GM23338 (cell line): Measurements from ENCODE around the gene DDR2. TPM values are rescaled to one million over a fixed set of nuclear protein-coding genes. Genes with fewer than 3 reads are reported as not detected.

Experiments
- ATAC-seq: fragments of 200-7000 bp; cut with Tn5 transposase; 3 replicates; pipeline ENCODE4 v1.9.1; 2020
- DNase-seq: peaks from one replicate; pipeline ENCODE4 v3.0.0-alpha.2; 2015; ENCODE audit warnings: low spot score
- H2AFZ ChIP-seq: fragments of 200-600 bp; sonication (generic); 2 replicates; pipeline ENCODE4 v1.8.0; 2016; ENCODE audit warnings: antibody characterized with exemption, mild to moderate bottlenecking, moderate library complexity
- H3F3A ChIP-seq: fragments of 200-600 bp; sonication (generic); replicated peaks from 2 replicates; pipeline ENCODE4 v1.8.0; 2017; ENCODE audit warnings: antibody characterized with exemption, mixed run types, low read depth
- H3K27ac ChIP-seq: fragments of 200-600 bp; sonication (generic); 2 replicates; pipeline ENCODE4 v1.6.1; 2016; ENCODE audit warnings: low read depth
- H3K27me3 ChIP-seq: fragments of 200-600 bp; sonication (generic); 2 replicates; pipeline ENCODE4 v1.8.0; 2016; ENCODE audit warnings: mild to moderate bottlenecking, mixed run types, moderate library complexity; ENCODE audit not compliant: insufficient read depth
- H3K36me3 ChIP-seq: fragments of 200-600 bp; sonication (generic); 2 replicates; pipeline ENCODE4 v1.8.0; 2016; ENCODE audit warnings: mild to moderate bottlenecking; ENCODE audit not compliant: insufficient read depth
- H3K4me1 ChIP-seq: fragments of 200-600 bp; sonication (generic); 2 replicates; pipeline ENCODE4 v1.8.0; 2016; ENCODE audit warnings: mild to moderate bottlenecking, moderate library complexity; ENCODE audit not compliant: insufficient read depth
- H3K4me2 ChIP-seq: fragments of 200-600 bp; sonication (generic); 2 replicates; pipeline ENCODE4 v1.7.1; 2017; ENCODE audit warnings: mixed run types
- H3K4me3 ChIP-seq: fragments of 200-600 bp; sonication (generic); 2 replicates; pipeline ENCODE4 v1.6.1; 2016; ENCODE audit warnings: mixed run types
- H3K79me2 ChIP-seq: fragments of 200-600 bp; sonication (generic); replicated peaks from 2 replicates; pipeline ENCODE4 v1.8.0; 2017; ENCODE audit warnings: mild to moderate bottlenecking; ENCODE audit not compliant: insufficient read depth
- H3K9me2 ChIP-seq: fragments of 200-600 bp; sonication (generic); 2 replicates; pipeline ENCODE4 v1.8.0; 2017; ENCODE audit not compliant: insufficient read depth
- H4K20me1 ChIP-seq: fragments of 200-600 bp; sonication (generic); replicated peaks from 2 replicates; pipeline ENCODE4 v1.8.0; 2017; ENCODE audit warnings: mild to moderate bottlenecking; ENCODE audit not compliant: insufficient read depth
- H3K27ac Mint-ChIP-seq: 2 replicates; pipeline ENCODE4 v1.8.0; 2020; ENCODE audit warnings: inconsistent platforms, mild to moderate bottlenecking, moderate library complexity, mixed read lengths
- H3K27me3 Mint-ChIP-seq: 3 replicates; pipeline ENCODE4 v1.8.0; 2022; ENCODE audit warnings: low read depth, mild to moderate bottlenecking, moderate library complexity, mixed read lengths, inconsistent platforms; ENCODE audit not compliant: insufficient read depth, poor library complexity
- H3K36me3 Mint-ChIP-seq: 3 replicates; pipeline ENCODE4 v1.8.0; 2021; ENCODE audit warnings: low read depth, mild to moderate bottlenecking, inconsistent platforms, moderate library complexity, mixed read lengths
- H3K4me1 Mint-ChIP-seq: 3 replicates; pipeline ENCODE4 v1.8.0; 2020; ENCODE audit warnings: mild to moderate bottlenecking, inconsistent platforms, mixed read lengths
- H3K4me3 Mint-ChIP-seq: 3 replicates; pipeline ENCODE4 v1.8.0; 2021; ENCODE audit warnings: moderate library complexity, mild to moderate bottlenecking, inconsistent platforms, mixed read lengths
- H3K9me3 Mint-ChIP-seq: 3 replicates; pipeline ENCODE4 v1.8.0; 2020; ENCODE audit warnings: moderate library complexity, mild to moderate bottlenecking, inconsistent platforms, mixed read lengths
- CREB1 ChIP-seq: fragments of 250-450 bp; sonication (Bioruptor Pico); IDR thresholded peaks from 2 replicates; pipeline ENCODE4 v1.5.0; 2020; ENCODE audit warnings: low read depth, mild to moderate bottlenecking, moderate library complexity
- ETS1 ChIP-seq: IDR thresholded peaks from 2 replicates; pipeline ENCODE4 v1.6.1; 2016; ENCODE audit warnings: antibody characterized with exemption
- EZH2 ChIP-seq: fragments of 200-600 bp; sonication (generic); IDR thresholded peaks from one replicate; pipeline ENCODE4 v1.8.0; 2017; ENCODE audit warnings: antibody characterized with exemption, mild to moderate bottlenecking, low read depth; ENCODE audit not compliant: unreplicated experiment
- EZH2phosphoT487 ChIP-seq: fragments of 200-600 bp; sonication (generic); IDR thresholded peaks from one replicate; pipeline ENCODE4 v1.8.1; 2018; ENCODE audit warnings: antibody characterized with exemption; ENCODE audit not compliant: unreplicated experiment
- JUNB ChIP-seq: IDR thresholded peaks from one replicate; pipeline ENCODE4 v1.6.1; 2016; ENCODE audit warnings: antibody characterized with exemption; ENCODE audit not compliant: unreplicated experiment
- NANOG ChIP-seq: IDR thresholded peaks from 2 replicates; pipeline ENCODE4 v1.6.1; 2016; ENCODE audit warnings: antibody characterized with exemption, borderline replicate concordance
- POLR2AphosphoS5 ChIP-seq: IDR thresholded peaks from 2 replicates; pipeline ENCODE4 v1.6.1; 2016; ENCODE audit warnings: antibody characterized with exemption, low read depth
- STAT1 ChIP-seq: IDR thresholded peaks from one replicate; pipeline ENCODE4 v1.6.1; 2016; ENCODE audit warnings: antibody characterized with exemption; ENCODE audit not compliant: unreplicated experiment
- ZNF114 ChIP-seq: fragments of 250-450 bp; sonication (Bioruptor Pico); IDR thresholded peaks from 2 replicates; pipeline ENCODE4 v1.5.0; 2020; ENCODE audit warnings: mild to moderate bottlenecking, moderate library complexity
- ZNF331 ChIP-seq: fragments of 250-450 bp; sonication (Bioruptor Pico); IDR thresholded peaks from 2 replicates; pipeline ENCODE4 v1.5.0; 2020; ENCODE audit warnings: low read depth, mild to moderate bottlenecking, moderate library complexity
- polyA plus RNA-seq: library from polyadenylated mRNA; unstranded; fragments of >200 nt; fragmentation: Nextera tagmentation; extraction: Ambion mirVana; gene quantifications from 2 replicates; pipeline ENCODE4 v1.2.1, GENCODE V29; 2016
- total RNA-seq: library from RNA; depleted of rRNA; stranded (reverse); fragments of >200 nt; shearing (Covaris generic); gene quantifications from 2 replicates; pipeline ENCODE4 v1.2.3, GENCODE V29; 2014
- TF ChIP-seq, protein P1 (sequence below): IDR thresholded peaks from one replicate; pipeline ENCODE4 v1.6.1; 2018; ENCODE audit warnings: antibody characterized with exemption; ENCODE audit not compliant: unreplicated experiment
- TF ChIP-seq, protein P2 (sequence below): fragments of 250-450 bp; sonication (Bioruptor Pico); IDR thresholded peaks from 2 replicates; pipeline ENCODE4 v1.5.0; 2020; ENCODE audit warnings: mild to moderate bottlenecking, moderate library complexity
- TF ChIP-seq, protein P3 (sequence below), 2 experiments: fragments of 200-600 bp in 1 of 2; sonication (generic) in 1 of 2; conservative IDR thresholded peaks; 2 replicates each; pipeline versions ENCODE4 v1.5.1 to v1.6.1; 2016 to 2017; ENCODE audit warnings: antibody characterized with exemption in 2 of 2, low read depth in 2 of 2, mild to moderate bottlenecking in 2 of 2, moderate library complexity in 1 of 2

The DDR2 gene
- total and polyA plus RNA-seq, 2 experiments from 2014 or later, result 0.66 to 1.8 TPM

- no peaks in the 10 kb centered on the region for H3K27me3 ChIP-seq
- no peaks in the 10 kb centered on the region for H3K36me3 ChIP-seq
- H3K27ac ChIP-seq, result no peak overlapping the region
- TF ChIP-seq, protein P1, sequence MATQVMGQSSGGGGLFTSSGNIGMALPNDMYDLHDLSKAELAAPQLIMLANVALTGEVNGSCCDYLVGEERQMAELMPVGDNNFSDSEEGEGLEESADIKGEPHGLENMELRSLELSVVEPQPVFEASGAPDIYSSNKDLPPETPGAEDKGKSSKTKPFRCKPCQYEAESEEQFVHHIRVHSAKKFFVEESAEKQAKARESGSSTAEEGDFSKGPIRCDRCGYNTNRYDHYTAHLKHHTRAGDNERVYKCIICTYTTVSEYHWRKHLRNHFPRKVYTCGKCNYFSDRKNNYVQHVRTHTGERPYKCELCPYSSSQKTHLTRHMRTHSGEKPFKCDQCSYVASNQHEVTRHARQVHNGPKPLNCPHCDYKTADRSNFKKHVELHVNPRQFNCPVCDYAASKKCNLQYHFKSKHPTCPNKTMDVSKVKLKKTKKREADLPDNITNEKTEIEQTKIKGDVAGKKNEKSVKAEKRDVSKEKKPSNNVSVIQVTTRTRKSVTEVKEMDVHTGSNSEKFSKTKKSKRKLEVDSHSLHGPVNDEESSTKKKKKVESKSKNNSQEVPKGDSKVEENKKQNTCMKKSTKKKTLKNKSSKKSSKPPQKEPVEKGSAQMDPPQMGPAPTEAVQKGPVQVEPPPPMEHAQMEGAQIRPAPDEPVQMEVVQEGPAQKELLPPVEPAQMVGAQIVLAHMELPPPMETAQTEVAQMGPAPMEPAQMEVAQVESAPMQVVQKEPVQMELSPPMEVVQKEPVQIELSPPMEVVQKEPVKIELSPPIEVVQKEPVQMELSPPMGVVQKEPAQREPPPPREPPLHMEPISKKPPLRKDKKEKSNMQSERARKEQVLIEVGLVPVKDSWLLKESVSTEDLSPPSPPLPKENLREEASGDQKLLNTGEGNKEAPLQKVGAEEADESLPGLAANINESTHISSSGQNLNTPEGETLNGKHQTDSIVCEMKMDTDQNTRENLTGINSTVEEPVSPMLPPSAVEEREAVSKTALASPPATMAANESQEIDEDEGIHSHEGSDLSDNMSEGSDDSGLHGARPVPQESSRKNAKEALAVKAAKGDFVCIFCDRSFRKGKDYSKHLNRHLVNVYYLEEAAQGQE, result no peak
- TF ChIP-seq, protein P2, sequence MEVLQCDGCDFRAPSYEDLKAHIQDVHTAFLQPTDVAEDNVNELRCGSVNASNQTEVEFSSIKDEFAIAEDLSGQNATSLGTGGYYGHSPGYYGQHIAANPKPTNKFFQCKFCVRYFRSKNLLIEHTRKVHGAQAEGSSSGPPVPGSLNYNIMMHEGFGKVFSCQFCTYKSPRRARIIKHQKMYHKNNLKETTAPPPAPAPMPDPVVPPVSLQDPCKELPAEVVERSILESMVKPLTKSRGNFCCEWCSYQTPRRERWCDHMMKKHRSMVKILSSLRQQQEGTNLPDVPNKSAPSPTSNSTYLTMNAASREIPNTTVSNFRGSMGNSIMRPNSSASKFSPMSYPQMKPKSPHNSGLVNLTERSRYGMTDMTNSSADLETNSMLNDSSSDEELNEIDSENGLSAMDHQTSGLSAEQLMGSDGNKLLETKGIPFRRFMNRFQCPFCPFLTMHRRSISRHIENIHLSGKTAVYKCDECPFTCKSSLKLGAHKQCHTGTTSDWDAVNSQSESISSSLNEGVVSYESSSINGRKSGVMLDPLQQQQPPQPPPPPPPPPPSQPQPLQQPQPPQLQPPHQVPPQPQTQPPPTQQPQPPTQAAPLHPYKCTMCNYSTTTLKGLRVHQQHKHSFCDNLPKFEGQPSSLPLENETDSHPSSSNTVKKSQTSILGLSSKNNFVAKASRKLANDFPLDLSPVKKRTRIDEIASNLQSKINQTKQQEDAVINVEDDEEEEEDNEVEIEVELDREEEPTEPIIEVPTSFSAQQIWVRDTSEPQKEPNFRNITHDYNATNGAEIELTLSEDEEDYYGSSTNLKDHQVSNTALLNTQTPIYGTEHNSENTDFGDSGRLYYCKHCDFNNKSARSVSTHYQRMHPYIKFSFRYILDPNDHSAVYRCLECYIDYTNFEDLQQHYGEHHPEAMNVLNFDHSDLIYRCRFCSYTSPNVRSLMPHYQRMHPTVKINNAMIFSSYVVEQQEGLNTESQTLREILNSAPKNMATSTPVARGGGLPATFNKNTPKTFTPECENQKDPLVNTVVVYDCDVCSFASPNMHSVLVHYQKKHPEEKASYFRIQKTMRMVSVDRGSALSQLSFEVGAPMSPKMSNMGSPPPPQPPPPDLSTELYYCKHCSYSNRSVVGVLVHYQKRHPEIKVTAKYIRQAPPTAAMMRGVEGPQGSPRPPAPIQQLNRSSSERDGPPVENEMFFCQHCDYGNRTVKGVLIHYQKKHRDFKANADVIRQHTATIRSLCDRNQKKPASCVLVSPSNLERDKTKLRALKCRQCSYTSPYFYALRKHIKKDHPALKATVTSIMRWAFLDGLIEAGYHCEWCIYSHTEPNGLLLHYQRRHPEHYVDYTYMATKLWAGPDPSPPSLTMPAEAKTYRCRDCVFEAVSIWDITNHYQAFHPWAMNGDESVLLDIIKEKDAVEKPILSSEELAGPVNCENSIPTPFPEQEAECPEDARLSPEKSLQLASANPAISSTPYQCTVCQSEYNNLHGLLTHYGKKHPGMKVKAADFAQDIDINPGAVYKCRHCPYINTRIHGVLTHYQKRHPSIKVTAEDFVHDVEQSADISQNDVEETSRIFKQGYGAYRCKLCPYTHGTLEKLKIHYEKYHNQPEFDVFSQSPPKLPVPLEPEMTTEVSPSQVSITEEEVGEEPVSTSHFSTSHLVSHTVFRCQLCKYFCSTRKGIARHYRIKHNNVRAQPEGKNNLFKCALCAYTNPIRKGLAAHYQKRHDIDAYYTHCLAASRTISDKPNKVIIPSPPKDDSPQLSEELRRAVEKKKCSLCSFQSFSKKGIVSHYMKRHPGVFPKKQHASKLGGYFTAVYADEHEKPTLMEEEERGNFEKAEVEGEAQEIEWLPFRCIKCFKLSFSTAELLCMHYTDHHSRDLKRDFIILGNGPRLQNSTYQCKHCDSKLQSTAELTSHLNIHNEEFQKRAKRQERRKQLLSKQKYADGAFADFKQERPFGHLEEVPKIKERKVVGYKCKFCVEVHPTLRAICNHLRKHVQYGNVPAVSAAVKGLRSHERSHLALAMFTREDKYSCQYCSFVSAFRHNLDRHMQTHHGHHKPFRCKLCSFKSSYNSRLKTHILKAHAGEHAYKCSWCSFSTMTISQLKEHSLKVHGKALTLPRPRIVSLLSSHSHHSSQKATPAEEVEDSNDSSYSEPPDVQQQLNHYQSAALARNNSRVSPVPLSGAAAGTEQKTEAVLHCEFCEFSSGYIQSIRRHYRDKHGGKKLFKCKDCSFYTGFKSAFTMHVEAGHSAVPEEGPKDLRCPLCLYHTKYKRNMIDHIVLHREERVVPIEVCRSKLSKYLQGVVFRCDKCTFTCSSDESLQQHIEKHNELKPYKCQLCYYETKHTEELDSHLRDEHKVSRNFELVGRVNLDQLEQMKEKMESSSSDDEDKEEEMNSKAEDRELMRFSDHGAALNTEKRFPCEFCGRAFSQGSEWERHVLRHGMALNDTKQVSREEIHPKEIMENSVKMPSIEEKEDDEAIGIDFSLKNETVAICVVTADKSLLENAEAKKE, result no peak
- TF ChIP-seq STAT1, result no peak
- TF ChIP-seq ZNF331, result no peak
- TF ChIP-seq, protein P3, sequence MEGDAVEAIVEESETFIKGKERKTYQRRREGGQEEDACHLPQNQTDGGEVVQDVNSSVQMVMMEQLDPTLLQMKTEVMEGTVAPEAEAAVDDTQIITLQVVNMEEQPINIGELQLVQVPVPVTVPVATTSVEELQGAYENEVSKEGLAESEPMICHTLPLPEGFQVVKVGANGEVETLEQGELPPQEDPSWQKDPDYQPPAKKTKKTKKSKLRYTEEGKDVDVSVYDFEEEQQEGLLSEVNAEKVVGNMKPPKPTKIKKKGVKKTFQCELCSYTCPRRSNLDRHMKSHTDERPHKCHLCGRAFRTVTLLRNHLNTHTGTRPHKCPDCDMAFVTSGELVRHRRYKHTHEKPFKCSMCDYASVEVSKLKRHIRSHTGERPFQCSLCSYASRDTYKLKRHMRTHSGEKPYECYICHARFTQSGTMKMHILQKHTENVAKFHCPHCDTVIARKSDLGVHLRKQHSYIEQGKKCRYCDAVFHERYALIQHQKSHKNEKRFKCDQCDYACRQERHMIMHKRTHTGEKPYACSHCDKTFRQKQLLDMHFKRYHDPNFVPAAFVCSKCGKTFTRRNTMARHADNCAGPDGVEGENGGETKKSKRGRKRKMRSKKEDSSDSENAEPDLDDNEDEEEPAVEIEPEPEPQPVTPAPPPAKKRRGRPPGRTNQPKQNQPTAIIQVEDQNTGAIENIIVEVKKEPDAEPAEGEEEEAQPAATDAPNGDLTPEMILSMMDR (conservative IDR thresholded peaks at IDR 0.05; ENCODE audit: low read depth in 2 of 2), result no peak
- TF ChIP-seq NANOG, result no peak
- no peak for TF ChIP-seq POLR2AphosphoS5
- no peak for TF ChIP-seq JUNB
- no peak for TF ChIP-seq CREB1 (CRISPR knock-in tag)
- no peak for TF ChIP-seq ZNF114
- no peak for TF ChIP-seq EZH2
- TF ChIP-seq ETS1, result no peak
- TF ChIP-seq EZH2phosphoT487, result no peak
- no peaks in the 10 kb centered on the region for H4K20me1 ChIP-seq
- no peaks in the 10 kb centered on the region for H3K9me2 ChIP-seq
- H3K27me3 Mint-ChIP-seq, result peaks cover 1% of the 10 kb centered on the region
- H3K4me1 ChIP-seq, result no peaks in the 10 kb centered on the region
- no peak overlapping the region for H3K4me3 Mint-ChIP-seq
- H3K9me3 Mint-ChIP-seq, result no peaks in the 10 kb centered on the region
- H2AFZ ChIP-seq, result no peak overlapping the region
- no peak overlapping the region for H3K27ac Mint-ChIP-seq
- no peaks in the 10 kb centered on the region for H3K36me3 Mint-ChIP-seq
- H3K4me3 ChIP-seq, result no peak overlapping the region
- no peaks in the 10 kb centered on the region for H3K79me2 ChIP-seq
- no peak overlapping the region for H3K4me2 ChIP-seq
- no peaks in the 10 kb centered on the region for H3F3A ChIP-seq
- H3K4me1 Mint-ChIP-seq, result no peaks in the 10 kb centered on the region
- ATAC-seq (no peak), DNase-seq (no peak)
These were observed 85.4 kb downstream of the DDR2 start for GRCh38 chr1:162717548-162718184.
